ENCODE data around the gene LIN28A.

GRCh38 chr1:26459573-26460031, 49.0 kb downstream of the LIN28A start:
- TF ChIP-seq POLR2A (IDR thresholded peaks at IDR 0.05) (no peak), CTCF (IDR thresholded peaks at IDR 0.05) (no peak)

Measured in gastroesophageal sphincter (tissue), 3 donors.